DND-41 (cell line): Measurements from ENCODE around the gene SNAPC1.
"Not testable (repeated sequence)": the region's sequence is repeated elsewhere in the genome, so short reads cannot be mapped to it uniquely, and the experiment has no call there.

Experiments used
- ATAC-seq: fragments of 200-7000 bp; cut with Tn5 transposase; 3 replicates; pipeline ENCODE4 v1.9.1; 2021; ENCODE audit warnings: low read depth; ENCODE audit not compliant: insufficient read depth
- DNase-seq: peaks from one replicate; pipeline ENCODE4 v3.0.0-alpha.2; 2020
- H2AFZ ChIP-seq: 2 replicates; pipeline ENCODE4 v1.6.0; 2012; ENCODE audit warnings: low read depth, low read length
- H3K27ac ChIP-seq: 2 replicates; pipeline ENCODE4 v1.5.1; 2012; ENCODE audit warnings: low read length, inconsistent platforms
- H3K27me3 ChIP-seq: fragments of 200-600 bp; sonication (generic); 2 replicates; pipeline ENCODE4 v1.6.0; 2012; ENCODE audit warnings: low read length, mild to moderate bottlenecking, inconsistent platforms; ENCODE audit not compliant: insufficient read depth, poor library complexity
- H3K36me3 ChIP-seq: 2 replicates; pipeline ENCODE4 v1.5.1; 2012; ENCODE audit warnings: low read length, inconsistent platforms; ENCODE audit not compliant: insufficient read depth
- H3K4me1 ChIP-seq: 2 replicates; pipeline ENCODE4 v1.5.1; 2012; ENCODE audit warnings: mild to moderate bottlenecking, low read length; ENCODE audit not compliant: insufficient read depth
- H3K4me2 ChIP-seq: 2 replicates; pipeline ENCODE4 v1.6.0; 2012; ENCODE audit warnings: mild to moderate bottlenecking, moderate library complexity, low read length, inconsistent platforms; ENCODE audit not compliant: insufficient read depth
- H3K4me3 ChIP-seq, 2 experiments: fragments of 200-600 bp in 1 of 2; shearing (Covaris generic) in 1 of 2; 2 replicates each; pipeline ENCODE4 v1.5.1; 2012 to 2016; ENCODE audit warnings: inconsistent platforms in 2 of 2, low read length in 2 of 2, mild to moderate bottlenecking in 2 of 2, low read depth in 1 of 2, moderate library complexity in 1 of 2
- H3K79me2 ChIP-seq: 2 replicates; pipeline ENCODE4 v1.6.0; 2012; ENCODE audit warnings: low read length, inconsistent platforms; ENCODE audit not compliant: insufficient read depth
- H3K9ac ChIP-seq: 2 replicates; pipeline ENCODE4 v1.6.0; 2012; ENCODE audit warnings: low read depth, mild to moderate bottlenecking, inconsistent platforms, low read length, moderate library complexity
- H3K9me3 ChIP-seq: 2 replicates; pipeline ENCODE4 v1.5.1; 2012; ENCODE audit warnings: low read length, moderate library complexity, mild to moderate bottlenecking, inconsistent platforms; ENCODE audit not compliant: insufficient read depth, severe bottlenecking
- H4K20me1 ChIP-seq: 2 replicates; pipeline ENCODE4 v1.6.0; 2012; ENCODE audit warnings: low read length; ENCODE audit not compliant: insufficient read depth
- EZH2 ChIP-seq: IDR thresholded peaks from 3 replicates; pipeline ENCODE4 v1.6.1; 2012; ENCODE audit warnings: borderline replicate concordance, low read depth, mild to moderate bottlenecking, moderate library complexity, low read length, inconsistent platforms; ENCODE audit not compliant: severe bottlenecking
- TF ChIP-seq, protein P1 (sequence below): IDR thresholded peaks from 2 replicates; pipeline ENCODE4 v1.5.1; 2012; ENCODE audit warnings: borderline replicate concordance, low read length, moderate library complexity, mild to moderate bottlenecking; ENCODE audit not compliant: poor library complexity, severe bottlenecking; ENCODE audit errors: extremely low read depth

SNAPC1 gene

DNA sequence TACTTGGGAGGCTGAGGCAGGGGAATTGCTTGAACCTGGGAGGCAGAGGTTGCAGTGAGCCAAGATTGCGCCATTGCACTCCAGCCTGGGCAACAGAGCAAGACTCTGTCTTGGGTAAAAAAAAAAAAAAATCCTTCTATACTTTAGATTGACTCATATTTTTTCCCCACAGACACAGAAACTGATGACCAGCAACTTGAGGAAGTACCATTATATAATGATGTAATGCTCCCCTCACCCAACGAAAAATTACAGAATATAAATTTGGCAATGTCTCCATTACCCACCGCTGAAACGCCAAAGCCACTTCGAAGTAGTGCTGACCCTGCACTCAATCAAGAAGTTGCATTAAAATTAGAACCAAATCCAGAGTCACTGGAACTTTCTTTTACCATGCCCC is 24.3 kb upstream of the SNAPC1 start:
- no peak overlapping the region for H2AFZ ChIP-seq
- no peaks in the 10 kb centered on the region for H3K27me3 ChIP-seq
- H3K36me3 ChIP-seq: peaks cover 90% of the 10 kb centered on the region
- no peaks in the 10 kb centered on the region for H3K79me2 ChIP-seq
- H3K27ac ChIP-seq: no peak overlapping the region
- H3K9me3 ChIP-seq: no peaks in the 10 kb centered on the region
- H4K20me1 ChIP-seq: no peaks in the 10 kb centered on the region
- H3K9ac ChIP-seq: no peak overlapping the region
- TF ChIP-seq, protein P1, sequence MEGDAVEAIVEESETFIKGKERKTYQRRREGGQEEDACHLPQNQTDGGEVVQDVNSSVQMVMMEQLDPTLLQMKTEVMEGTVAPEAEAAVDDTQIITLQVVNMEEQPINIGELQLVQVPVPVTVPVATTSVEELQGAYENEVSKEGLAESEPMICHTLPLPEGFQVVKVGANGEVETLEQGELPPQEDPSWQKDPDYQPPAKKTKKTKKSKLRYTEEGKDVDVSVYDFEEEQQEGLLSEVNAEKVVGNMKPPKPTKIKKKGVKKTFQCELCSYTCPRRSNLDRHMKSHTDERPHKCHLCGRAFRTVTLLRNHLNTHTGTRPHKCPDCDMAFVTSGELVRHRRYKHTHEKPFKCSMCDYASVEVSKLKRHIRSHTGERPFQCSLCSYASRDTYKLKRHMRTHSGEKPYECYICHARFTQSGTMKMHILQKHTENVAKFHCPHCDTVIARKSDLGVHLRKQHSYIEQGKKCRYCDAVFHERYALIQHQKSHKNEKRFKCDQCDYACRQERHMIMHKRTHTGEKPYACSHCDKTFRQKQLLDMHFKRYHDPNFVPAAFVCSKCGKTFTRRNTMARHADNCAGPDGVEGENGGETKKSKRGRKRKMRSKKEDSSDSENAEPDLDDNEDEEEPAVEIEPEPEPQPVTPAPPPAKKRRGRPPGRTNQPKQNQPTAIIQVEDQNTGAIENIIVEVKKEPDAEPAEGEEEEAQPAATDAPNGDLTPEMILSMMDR: no peak
- no peak for TF ChIP-seq EZH2
- DNase-seq (no peak), ATAC-seq (no peak)
- H3K4me2 ChIP-seq: no peak overlapping the region
- no peaks in the 10 kb centered on the region for H3K4me1 ChIP-seq
- no peak overlapping the region for H3K4me3 ChIP-seq

DNA sequence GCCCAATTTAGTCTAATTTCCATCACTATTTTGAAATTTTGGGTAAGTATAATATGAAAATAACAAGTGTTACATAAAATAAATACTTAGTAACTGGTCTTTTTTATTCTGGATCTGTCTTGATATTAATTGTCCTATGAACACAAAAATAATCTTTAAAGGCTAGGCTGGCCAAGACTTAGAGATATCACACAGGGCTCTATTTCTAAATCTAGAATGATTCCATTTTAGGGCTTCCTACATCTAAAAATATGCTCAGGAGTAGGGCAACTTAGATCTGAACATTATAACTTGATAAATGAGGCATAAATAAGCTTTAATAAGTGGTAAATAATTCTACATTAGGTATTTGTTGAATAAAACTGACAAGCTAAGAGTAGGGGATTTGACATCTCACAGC is 23.1 kb upstream of the SNAPC1 start:
- no peak overlapping the region for H3K4me2 ChIP-seq
- no peaks in the 10 kb centered on the region for H3K79me2 ChIP-seq
- TF ChIP-seq, protein P1: no peak
- no peak for TF ChIP-seq EZH2
- ATAC-seq (no peak), DNase-seq (no peak)
- no peak overlapping the region for H3K27ac ChIP-seq
- no peak overlapping the region for H2AFZ ChIP-seq
- no peak overlapping the region for H3K9ac ChIP-seq
- no peaks in the 10 kb centered on the region for H3K9me3 ChIP-seq
- peaks cover 90% of the 10 kb centered on the region for H3K36me3 ChIP-seq
- H3K4me3 ChIP-seq: no peak overlapping the region
- no peaks in the 10 kb centered on the region for H3K27me3 ChIP-seq
- no peaks in the 10 kb centered on the region for H3K4me1 ChIP-seq
- no peaks in the 10 kb centered on the region for H4K20me1 ChIP-seq

DNA sequence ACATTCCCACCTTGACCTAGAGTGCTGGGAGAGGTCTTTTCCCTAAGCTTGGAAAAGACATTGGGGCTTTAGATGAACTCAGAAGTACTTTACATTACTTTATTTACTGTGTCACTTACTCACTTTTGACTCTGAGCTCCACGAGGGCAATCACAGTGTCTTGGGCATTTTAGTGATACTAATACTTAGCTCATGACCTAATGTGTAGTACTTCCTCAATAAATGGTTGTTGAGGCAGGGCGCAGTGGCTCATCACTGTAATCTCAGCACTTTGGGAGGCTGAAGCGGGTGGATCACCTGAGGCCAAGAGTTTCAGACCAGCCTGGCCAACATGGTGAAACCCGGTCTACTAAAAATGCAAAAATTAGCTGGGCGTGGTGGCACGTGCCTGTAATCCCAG is 19.8 kb upstream of the SNAPC1 start:
- ATAC-seq (no peak), DNase-seq (no peak)
- Histone ChIP-seq H3K9me3 (no peaks in the 10 kb centered on the region), H3K79me2 (no peaks in the 10 kb centered on the region), H3K4me1 (no peaks in the 10 kb centered on the region), H4K20me1 (no peaks in the 10 kb centered on the region), H3K27me3 (no peaks in the 10 kb centered on the region), H3K9ac (no peak overlapping the region), H3K36me3 (peaks cover 89% of the 10 kb centered on the region), H3K27ac (no peak overlapping the region), H3K4me3 (no peak overlapping the region), H2AFZ (no peak overlapping the region), H3K4me2 (no peak overlapping the region)
- no peak for TF ChIP-seq EZH2
- TF ChIP-seq, protein P1: no peak

DNA sequence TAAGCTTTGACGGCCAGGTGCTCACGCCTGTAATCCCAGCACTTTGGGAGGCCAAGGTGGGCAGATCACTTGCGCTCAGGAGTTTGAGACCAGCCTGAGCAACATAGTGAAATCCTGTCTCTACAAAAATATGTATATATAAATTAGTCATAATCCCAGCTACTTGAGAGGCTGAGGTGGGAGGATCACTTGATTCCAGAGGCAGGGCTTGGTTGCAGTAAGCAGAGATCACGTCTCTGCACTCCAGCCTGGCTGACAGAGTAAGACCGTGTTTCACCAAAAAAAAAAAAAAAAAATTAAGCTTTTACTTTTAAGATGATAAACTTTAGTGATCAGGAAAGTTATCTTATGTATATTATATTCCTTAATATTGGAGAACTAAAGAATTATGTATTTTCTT is 18.0 kb upstream of the SNAPC1 start:
- DNase-seq: no peak
- no peak for ATAC-seq
- no peak overlapping the region for H3K27ac ChIP-seq
- no peaks in the 10 kb centered on the region for H3K4me1 ChIP-seq
- no peak overlapping the region for H3K9ac ChIP-seq
- H2AFZ ChIP-seq: no peak overlapping the region
- TF ChIP-seq, protein P1: no peak
- no peak for TF ChIP-seq EZH2
- peaks cover 84% of the 10 kb centered on the region for H3K36me3 ChIP-seq
- no peaks in the 10 kb centered on the region for H3K27me3 ChIP-seq
- no peaks in the 10 kb centered on the region for H4K20me1 ChIP-seq
- no peaks in the 10 kb centered on the region for H3K79me2 ChIP-seq
- H3K9me3 ChIP-seq: no peaks in the 10 kb centered on the region
- no peak overlapping the region for H3K4me3 ChIP-seq
- H3K4me2 ChIP-seq: no peak overlapping the region

DNA sequence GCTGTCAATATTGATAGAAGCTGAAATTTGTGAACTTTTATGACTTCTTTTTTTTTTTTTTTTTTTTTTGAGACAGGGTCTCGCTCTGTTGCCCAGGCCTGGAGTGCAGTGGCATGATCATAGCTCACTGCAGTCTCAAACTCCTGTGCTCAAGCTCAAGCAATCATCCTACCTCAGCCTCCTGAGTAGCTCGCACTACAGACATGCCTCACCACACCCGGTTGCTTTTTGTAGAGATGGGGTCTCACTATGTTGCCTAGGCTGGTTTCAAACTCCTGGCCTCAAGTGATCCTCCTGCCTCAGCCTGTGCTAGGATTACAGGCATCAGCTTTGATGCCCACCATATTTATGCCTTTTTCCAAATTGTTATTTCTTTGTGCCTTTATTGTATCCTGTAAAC is 15.9 kb upstream of the SNAPC1 start:
- H3K79me2 ChIP-seq, H3K4me3 ChIP-seq, H3K27ac ChIP-seq, H3K27me3 ChIP-seq, H3K9me3 ChIP-seq, DNase-seq, H3K4me2 ChIP-seq, H2AFZ ChIP-seq, ATAC-seq, H4K20me1 ChIP-seq, H3K9ac ChIP-seq, H3K4me1 ChIP-seq: not testable (repeated sequence)
- H3K36me3 ChIP-seq: peaks cover 68% of the 10 kb centered on the region
